Caco-2 (cell line): Measurements from ENCODE around the gene CDK14. TPM values are rescaled to one million over a fixed set of nuclear protein-coding genes. Genes with fewer than 3 reads are reported as not detected.

Experiments
- BruUV-seq: library from RNA; stranded (reverse); fragments of 400-500 nt; replicated peaks from 2 replicates; lab custom pipeline; 2021; lab: Mats Ljungman, UMichigan
- CTCF ChIA-PET: fragments of 300-600 bp; sonication (Branson Sonifier 250); formaldehyde crosslinking; loops from one replicate; lab custom pipeline; 2022; ENCODE audit warnings: antibody characterized with exemption; lab: Charles Lee
- POLR2A ChIA-PET: fragments of 300-600 bp; sonication (Branson Sonifier 250); formaldehyde crosslinking; loops from one replicate; lab custom pipeline; 2022; ENCODE audit warnings: antibody characterized with exemption; lab: Charles Lee
- DNase-seq, 2 experiments: peaks; one replicate each; pipeline versions ENCODE4 v3.0.0 to v3.0.0-alpha.2; 2020 to 2022
- H3K27me3 ChIP-seq: replicated peaks from 2 replicates; pipeline ENCODE4 v1.6.0; 2011; ENCODE audit warnings: low read length; ENCODE audit not compliant: control insufficient read depth, insufficient read depth
- H3K36me3 ChIP-seq: 2 replicates; pipeline ENCODE4 v1.5.1; 2011; ENCODE audit warnings: low read length; ENCODE audit not compliant: control insufficient read depth, insufficient read depth
- H3K4me1 ChIP-seq: fragments of 250-450 bp; sonication (Bioruptor Pico); 2 replicates; pipeline ENCODE4 v1.5.1; 2020; ENCODE audit warnings: mild to moderate bottlenecking
- H3K4me3 ChIP-seq: 2 replicates; pipeline ENCODE4 v1.5.1; 2011; ENCODE audit warnings: low read depth, mild to moderate bottlenecking, control low read depth, low read length
- H3K9me3 ChIP-seq: fragments of 250-450 bp; sonication (Bioruptor Pico); 2 replicates; pipeline ENCODE4 v1.5.1; 2020; ENCODE audit warnings: mild to moderate bottlenecking, moderate library complexity
- H3K27ac Mint-ChIP-seq: one replicate; pipeline ENCODE4 v1.8.0; 2022; ENCODE audit warnings: mixed read lengths; ENCODE audit not compliant: unreplicated experiment
- H3K27me3 Mint-ChIP-seq: one replicate; pipeline ENCODE4 v1.8.0; 2022; ENCODE audit warnings: mixed read lengths; ENCODE audit not compliant: insufficient read depth, unreplicated experiment
- H3K36me3 Mint-ChIP-seq: one replicate; pipeline ENCODE4 v1.8.0; 2022; ENCODE audit warnings: mild to moderate bottlenecking, mixed read lengths; ENCODE audit not compliant: insufficient read depth, unreplicated experiment
- H3K4me1 Mint-ChIP-seq: one replicate; pipeline ENCODE4 v1.8.0; 2022; ENCODE audit warnings: low read depth, mixed read lengths; ENCODE audit not compliant: unreplicated experiment
- H3K4me3 Mint-ChIP-seq: one replicate; pipeline ENCODE4 v1.8.0; 2022; ENCODE audit warnings: mild to moderate bottlenecking, moderate library complexity, mixed read lengths; ENCODE audit not compliant: unreplicated experiment
- H3K9me3 Mint-ChIP-seq: one replicate; pipeline ENCODE4 v1.8.0; 2022; ENCODE audit warnings: mixed read lengths; ENCODE audit not compliant: unreplicated experiment
- intact Hi-C: fragments of 100-400 bp; cut with micrococcal nuclease; formaldehyde crosslinking; loops from one replicate; pipeline ENCODE4 v1.10.0; 2022; ENCODE audit not compliant: unreplicated experiment
- total RNA-seq: library from RNA; stranded (reverse); gene quantifications from 2 replicates; pipeline ENCODE4 v1.2.3, GENCODE V29; 2022
- TF ChIP-seq, protein P1 (sequence below), 2 experiments: fragments of 200-600 bp in 1 of 2; IDR thresholded peaks; 1 replicate in 1 of 2; 2 replicates in 1 of 2; pipeline versions ENCODE4 v1.5.1 to v1.8.0; 2011 to 2022; ENCODE audit warnings: antibody characterized with exemption in 1 of 2, control low read depth in 1 of 2, inconsistent platforms in 1 of 2, low read depth in 1 of 2, low read length in 1 of 2, mild to moderate bottlenecking in 1 of 2, moderate library complexity in 1 of 2; ENCODE audit not compliant: insufficient read depth in 1 of 2, severe bottlenecking in 1 of 2, unreplicated experiment in 1 of 2

The CDK14 gene
- total RNA-seq, 1 experiment from 2014 or later = 18.2 TPM

DNA sequence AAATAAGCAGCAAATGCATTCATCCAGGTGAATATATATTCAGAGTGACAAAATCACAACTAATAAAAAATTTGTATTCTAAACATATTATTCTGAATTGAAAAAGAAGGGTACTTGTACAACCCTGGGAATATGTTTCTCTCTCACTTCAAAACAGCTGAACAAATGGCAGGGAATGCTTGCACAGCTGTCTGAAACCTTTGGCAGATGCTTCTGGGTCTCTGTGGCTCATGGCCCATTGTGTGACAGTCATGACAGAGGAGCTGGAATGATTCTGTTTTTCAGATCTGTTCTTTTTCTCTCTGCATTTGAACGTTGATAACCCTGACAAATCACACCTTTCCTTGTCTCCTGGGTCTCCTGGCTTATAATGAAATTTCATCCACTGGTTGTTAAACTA, 392.4 kb downstream of the CDK14 start:
- intact Hi-C loops = no loop called here
- Histone ChIP-seq H3K4me3 (no peak overlapping the region), H3K27me3 (no peaks in the 10 kb centered on the region), H3K36me3 (no peaks in the 10 kb centered on the region), H3K4me1 (no peaks in the 10 kb centered on the region), H3K9me3 (no peaks in the 10 kb centered on the region)
- CTCF ChIA-PET = no interaction called here
- no peaks in the 10 kb centered on the region for H3K27me3 Mint-ChIP-seq
- no peak overlapping the region for H3K4me3 Mint-ChIP-seq
- POLR2A ChIA-PET = no interaction called here
- H3K9me3 Mint-ChIP-seq = no peaks in the 10 kb centered on the region
- no peaks in the 10 kb centered on the region for H3K4me1 Mint-ChIP-seq
- no peak overlapping the region for H3K27ac Mint-ChIP-seq
- TF ChIP-seq, protein P1, sequence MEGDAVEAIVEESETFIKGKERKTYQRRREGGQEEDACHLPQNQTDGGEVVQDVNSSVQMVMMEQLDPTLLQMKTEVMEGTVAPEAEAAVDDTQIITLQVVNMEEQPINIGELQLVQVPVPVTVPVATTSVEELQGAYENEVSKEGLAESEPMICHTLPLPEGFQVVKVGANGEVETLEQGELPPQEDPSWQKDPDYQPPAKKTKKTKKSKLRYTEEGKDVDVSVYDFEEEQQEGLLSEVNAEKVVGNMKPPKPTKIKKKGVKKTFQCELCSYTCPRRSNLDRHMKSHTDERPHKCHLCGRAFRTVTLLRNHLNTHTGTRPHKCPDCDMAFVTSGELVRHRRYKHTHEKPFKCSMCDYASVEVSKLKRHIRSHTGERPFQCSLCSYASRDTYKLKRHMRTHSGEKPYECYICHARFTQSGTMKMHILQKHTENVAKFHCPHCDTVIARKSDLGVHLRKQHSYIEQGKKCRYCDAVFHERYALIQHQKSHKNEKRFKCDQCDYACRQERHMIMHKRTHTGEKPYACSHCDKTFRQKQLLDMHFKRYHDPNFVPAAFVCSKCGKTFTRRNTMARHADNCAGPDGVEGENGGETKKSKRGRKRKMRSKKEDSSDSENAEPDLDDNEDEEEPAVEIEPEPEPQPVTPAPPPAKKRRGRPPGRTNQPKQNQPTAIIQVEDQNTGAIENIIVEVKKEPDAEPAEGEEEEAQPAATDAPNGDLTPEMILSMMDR (IDR thresholded peaks at IDR 0.05; ENCODE audit: insufficient read depth in 1 of 2, low read depth in 1 of 2, low read length in 1 of 2, severe bottlenecking in 1 of 2, unreplicated experiment in 1 of 2) = no peak
- no peak for DNase-seq
- H3K36me3 Mint-ChIP-seq = no peaks in the 10 kb centered on the region
- no TSS peak for BruUV-seq

DNA sequence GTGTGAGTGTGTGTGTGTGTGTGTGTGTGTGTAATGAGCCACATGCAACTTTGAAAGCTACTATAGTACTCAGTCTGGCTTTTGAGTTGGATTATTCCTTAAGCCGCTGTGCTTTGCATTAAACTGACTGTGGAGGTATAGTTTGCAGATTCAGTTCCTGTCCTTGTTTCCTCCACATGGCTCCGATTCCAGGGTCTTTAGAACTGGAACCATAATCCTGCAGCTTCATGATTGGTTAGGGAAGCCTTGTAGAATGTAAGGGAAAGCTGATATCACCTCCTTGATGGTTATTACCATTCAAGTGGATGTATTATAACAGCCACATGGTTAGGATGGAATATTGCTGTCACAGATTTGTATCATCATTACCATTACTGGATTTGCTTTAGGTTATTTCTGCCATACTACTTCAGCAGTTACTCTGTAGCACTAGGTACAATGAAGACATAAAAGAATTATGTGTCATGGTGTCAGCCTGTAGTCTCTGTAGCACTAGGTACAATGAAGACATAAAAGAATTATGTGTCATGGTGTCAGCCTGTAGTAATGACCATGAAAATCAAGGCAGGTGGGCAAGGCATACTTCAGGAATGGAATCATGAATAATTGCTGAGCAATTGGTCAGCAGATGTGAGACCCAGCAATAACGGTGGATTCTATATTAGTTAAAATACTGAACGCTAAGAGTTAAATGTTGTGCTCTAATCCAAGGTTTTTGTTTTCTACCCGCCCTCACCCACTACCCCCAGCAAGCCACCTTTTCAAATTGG, 393.1 kb downstream of the CDK14 start:
- ChIA-PET CTCF (no interaction called here), POLR2A (no interaction called here)
- TF ChIP-seq, protein P1 (IDR thresholded peaks at IDR 0.05; ENCODE audit: insufficient read depth in 1 of 2, low read depth in 1 of 2, low read length in 1 of 2, severe bottlenecking in 1 of 2, unreplicated experiment in 1 of 2) = no peak
- Histone ChIP-seq H3K36me3 (no peaks in the 10 kb centered on the region), H3K9me3 (no peaks in the 10 kb centered on the region), H3K27me3 (no peaks in the 10 kb centered on the region), H3K4me3 (no peak overlapping the region), H3K4me1 (no peaks in the 10 kb centered on the region)
- no peak for DNase-seq
- H3K27me3 Mint-ChIP-seq = no peaks in the 10 kb centered on the region
- H3K9me3 Mint-ChIP-seq = no peaks in the 10 kb centered on the region
- BruUV-seq = no TSS peak
- intact Hi-C loops = no loop called here
- no peaks in the 10 kb centered on the region for H3K36me3 Mint-ChIP-seq
- no peak overlapping the region for H3K27ac Mint-ChIP-seq
- no peaks in the 10 kb centered on the region for H3K4me1 Mint-ChIP-seq
- H3K4me3 Mint-ChIP-seq = no peak overlapping the region

GRCh38 chr7:90994121-90994520, 398.0 kb downstream of the CDK14 start:
- no peak overlapping the region for H3K4me3 Mint-ChIP-seq
- H3K27ac Mint-ChIP-seq = no peak overlapping the region
- POLR2A ChIA-PET = no interaction called here
- no peaks in the 10 kb centered on the region; the same call in 1 of the 2 replicates for H3K4me1 ChIP-seq
- no peak for DNase-seq
- intact Hi-C loops = no loop called here
- no peaks in the 10 kb centered on the region for H3K27me3 ChIP-seq
- no peaks in the 10 kb centered on the region for H3K36me3 Mint-ChIP-seq
- H3K9me3 ChIP-seq = peaks cover 3% of the 10 kb centered on the region; the same call in 1 of the 2 replicates
- H3K4me3 ChIP-seq = no peak overlapping the region
- no TSS peak for BruUV-seq
- H3K36me3 ChIP-seq = no peaks in the 10 kb centered on the region
- TF ChIP-seq, protein P1 (IDR thresholded peaks at IDR 0.05; ENCODE audit: insufficient read depth in 1 of 2, low read depth in 1 of 2, low read length in 1 of 2, severe bottlenecking in 1 of 2, unreplicated experiment in 1 of 2) = no peak
- H3K9me3 Mint-ChIP-seq = no peaks in the 10 kb centered on the region
- no peaks in the 10 kb centered on the region for H3K4me1 Mint-ChIP-seq
- CTCF ChIA-PET = no interaction called here
- no peaks in the 10 kb centered on the region for H3K27me3 Mint-ChIP-seq
